MG63 (cell line): ENCODE data around the gene GUCY2F. TPM values are rescaled to one million over a fixed set of nuclear protein-coding genes. Genes with fewer than 3 reads are reported as not detected.

Experiments
- DNase-seq: peaks from one replicate; pipeline ENCODE4 v3.0.0-alpha.2; 2020
- H3K27me3 ChIP-seq: fragments of 250-450 bp; sonication (Bioruptor Pico); 2 replicates; pipeline ENCODE4 v1.5.1; 2020; ENCODE audit warnings: mild to moderate bottlenecking, moderate library complexity
- H3K36me3 ChIP-seq: fragments of 250-450 bp; sonication (Bioruptor Pico); 2 replicates; pipeline ENCODE4 v1.5.1; 2020; ENCODE audit warnings: mild to moderate bottlenecking, moderate library complexity
- H3K4me3 ChIP-seq: fragments of 250-450 bp; sonication (Bioruptor Pico); 2 replicates; pipeline ENCODE4 v1.5.1; 2020; ENCODE audit warnings: mild to moderate bottlenecking, moderate library complexity
- H3K9me3 ChIP-seq: fragments of 250-450 bp; sonication (Bioruptor Pico); 2 replicates; pipeline ENCODE4 v1.5.1; 2020; ENCODE audit warnings: mild to moderate bottlenecking, moderate library complexity
- total RNA-seq: library from RNA; depleted of rRNA; stranded (reverse); fragments of >200 nt; shearing (Covaris generic); gene quantifications from 2 replicates; pipeline ENCODE4 v1.2.3, GENCODE V29; 2014; ENCODE audit warnings: low replicate concordance; rRNA removed

GUCY2F gene
- not detected in 2 replicates for total RNA-seq

GRCh38 chrX:109481986-109482385 is at the start of gene GUCY2F:
TSS of gene GUCY2F (minus strand) at chrX:109482086. CDS start at chrX:109475936, 6,150 bp downstream.
- H3K9me3 ChIP-seq, result no peaks in the 10 kb centered on the region
- no peak for DNase-seq
- H3K4me3 ChIP-seq, result no peak within 1 kb of the TSS
- no peaks in the 10 kb centered on the region for H3K36me3 ChIP-seq
- H3K27me3 ChIP-seq, result no peaks in the 10 kb centered on the region

- peaks cover 2% of the 10 kb centered on the region; the same call in 1 of the 2 replicates for H3K27me3 ChIP-seq
- H3K36me3 ChIP-seq, result no peaks in the 10 kb centered on the region
- DNase-seq, result no peak
- H3K4me3 ChIP-seq, result no peak overlapping the region
- no peaks in the 10 kb centered on the region for H3K9me3 ChIP-seq
Measured at GRCh38 chrX:109519001-109519400, 37.1 kb upstream of the GUCY2F start.

GRCh38 chrX:109511113-109511512 is 29.2 kb upstream of the GUCY2F start:
- H3K9me3 ChIP-seq, result no peaks in the 10 kb centered on the region
- DNase-seq, result no peak
- peaks cover 7% of the 10 kb centered on the region for H3K27me3 ChIP-seq
- H3K4me3 ChIP-seq, result no peak overlapping the region
- no peaks in the 10 kb centered on the region for H3K36me3 ChIP-seq

GRCh38 chrX:109508915-109509314 is 27.0 kb upstream of the GUCY2F start:
- Histone ChIP-seq H3K36me3 (no peaks in the 10 kb centered on the region), H3K9me3 (no peaks in the 10 kb centered on the region), H3K27me3 (peaks cover 7% of the 10 kb centered on the region), H3K4me3 (no peak overlapping the region)
- DNase-seq, result no peak

- H3K9me3 ChIP-seq, result no peaks in the 10 kb centered on the region
- no peaks in the 10 kb centered on the region for H3K27me3 ChIP-seq
- no peak overlapping the region for H3K4me3 ChIP-seq
- no peaks in the 10 kb centered on the region for H3K36me3 ChIP-seq
- no peak for DNase-seq
Measured at GRCh38 chrX:109501176-109501575, 19.3 kb upstream of the GUCY2F start.

- no peak for DNase-seq
- H3K9me3 ChIP-seq, result no peaks in the 10 kb centered on the region
- H3K27me3 ChIP-seq, result no peaks in the 10 kb centered on the region
- H3K4me3 ChIP-seq, result no peak overlapping the region
- H3K36me3 ChIP-seq, result no peaks in the 10 kb centered on the region
Measured at GRCh38 chrX:109498434-109498833, 16.5 kb upstream of the GUCY2F start.

- H3K4me3 ChIP-seq, result no peak overlapping the region
Measured at GRCh38 chrX:109489174-109489573, 7.3 kb upstream of the GUCY2F start.

GRCh38 chrX:109487640-109488039 is 5.8 kb upstream of the GUCY2F start:
- Histone ChIP-seq H3K36me3 (no peaks in the 10 kb centered on the region), H3K9me3 (no peaks in the 10 kb centered on the region)

More at GRCh38 chrX:109489174-109489573, 7.3 kb upstream of the GUCY2F start:
- H3K36me3 ChIP-seq, result no peaks in the 10 kb centered on the region
- no peaks in the 10 kb centered on the region; the same call in 1 of the 2 replicates for H3K27me3 ChIP-seq
- DNase-seq, result no peak
- H3K9me3 ChIP-seq, result no peaks in the 10 kb centered on the region

GRCh38 chrX:109485470-109486340 is 3.8 kb upstream of the GUCY2F start:
- DNase-seq, result no peak
- no peaks in the 10 kb centered on the region; the same call in 1 of the 2 replicates for H3K27me3 ChIP-seq
- no peaks in the 10 kb centered on the region for H3K36me3 ChIP-seq
- no peaks in the 10 kb centered on the region for H3K9me3 ChIP-seq
- H3K4me3 ChIP-seq, result no peak overlapping the region

More at GRCh38 chrX:109487640-109488039, 5.8 kb upstream of the GUCY2F start:
- Histone ChIP-seq H3K4me3 (no peak overlapping the region), H3K27me3 (no peaks in the 10 kb centered on the region; the same call in 1 of the 2 replicates)
- DNase-seq, result no peak

GRCh38 chrX:109484886-109485285 is 3.0 kb upstream of the GUCY2F start:
- DNase-seq, result no peak

GRCh38 chrX:109475174-109475891 is 6.6 kb downstream of the GUCY2F start:
- Histone ChIP-seq H3K9me3 (no peaks in the 10 kb centered on the region), H3K36me3 (no peaks in the 10 kb centered on the region), H3K27me3 (no peaks in the 10 kb centered on the region), H3K4me3 (no peak overlapping the region)
- peak; percentile 25 for DNase-seq

More at GRCh38 chrX:109484886-109485285, 3.0 kb upstream of the GUCY2F start:
- no peaks in the 10 kb centered on the region; the same call in 1 of the 2 replicates for H3K27me3 ChIP-seq
- H3K4me3 ChIP-seq, result no peak overlapping the region
- no peaks in the 10 kb centered on the region for H3K9me3 ChIP-seq
- H3K36me3 ChIP-seq, result no peaks in the 10 kb centered on the region

GRCh38 chrX:109472939-109473735 is 8.7 kb downstream of the GUCY2F start:
- H3K36me3 ChIP-seq, result no peaks in the 10 kb centered on the region
- no peak overlapping the region for H3K4me3 ChIP-seq
- H3K9me3 ChIP-seq, result no peaks in the 10 kb centered on the region

GRCh38 chrX:109464231-109464630 is 17.7 kb downstream of the GUCY2F start:
- DNase-seq, result no peak
- Histone ChIP-seq H3K4me3 (no peak overlapping the region), H3K36me3 (no peaks in the 10 kb centered on the region), H3K9me3 (no peaks in the 10 kb centered on the region), H3K27me3 (no peaks in the 10 kb centered on the region)

More at GRCh38 chrX:109472939-109473735, 8.7 kb downstream of the GUCY2F start:
- DNase-seq, result peak; percentile 10
- no peaks in the 10 kb centered on the region for H3K27me3 ChIP-seq

GRCh38 chrX:109463784-109464183 is 18.1 kb downstream of the GUCY2F start:
- no peaks in the 10 kb centered on the region for H3K27me3 ChIP-seq
- no peak overlapping the region for H3K4me3 ChIP-seq
- H3K36me3 ChIP-seq, result no peaks in the 10 kb centered on the region
- H3K9me3 ChIP-seq, result no peaks in the 10 kb centered on the region
- no peak for DNase-seq

GRCh38 chrX:109448282-109448938 is 33.5 kb downstream of the GUCY2F start:
- H3K27me3 ChIP-seq, result no peaks in the 10 kb centered on the region
- DNase-seq, result no peak
- H3K9me3 ChIP-seq, result no peaks in the 10 kb centered on the region
- H3K36me3 ChIP-seq, result no peaks in the 10 kb centered on the region
- H3K4me3 ChIP-seq, result no peak overlapping the region

- Histone ChIP-seq H3K9me3 (no peaks in the 10 kb centered on the region), H3K4me3 (no peak overlapping the region), H3K27me3 (no peaks in the 10 kb centered on the region), H3K36me3 (no peaks in the 10 kb centered on the region)
- DNase-seq, result no peak
Measured at GRCh38 chrX:109441266-109441665, 40.6 kb downstream of the GUCY2F start.
